ENCODE results near the gene GOLGA8S.
"Not testable (repeated sequence)": the region's sequence is repeated elsewhere in the genome, so short reads cannot be mapped to it uniquely, and the experiment has no call there.

The GOLGA8S gene

GRCh38 chr15:23401627-23402026 lies 47.1 kb downstream of the GOLGA8S start:
- TF ChIP-seq CTCF (conservative IDR thresholded peaks at IDR 0.05; ENCODE audit: low read depth, low read length), result no peak
- H3K4me3 ChIP-seq (ENCODE audit: low read length), result no peak overlapping the region
- no peak for DNase-seq (ENCODE audit: low read depth)

- H3K4me3 ChIP-seq (ENCODE audit: low read length), result no peak overlapping the region
- no peak for DNase-seq (ENCODE audit: low read depth)
- no peak for TF ChIP-seq CTCF (conservative IDR thresholded peaks at IDR 0.05; ENCODE audit: low read depth, low read length)
Measured at GRCh38 chr15:23402140-23402539, 47.6 kb downstream of the GOLGA8S start.

- no peak overlapping the region for H3K4me3 ChIP-seq (ENCODE audit: low read length)
- TF ChIP-seq CTCF (conservative IDR thresholded peaks at IDR 0.05; ENCODE audit: low read depth, low read length), result no peak
- DNase-seq (ENCODE audit: low read depth), result no peak
Measured at GRCh38 chr15:23402544-23402943, 48.0 kb downstream of the GOLGA8S start.

GRCh38 chr15:23403550-23403949 lies 49.0 kb downstream of the GOLGA8S start:
- DNase-seq (ENCODE audit: low read depth), result no peak
- no peak for TF ChIP-seq CTCF (conservative IDR thresholded peaks at IDR 0.05; ENCODE audit: low read depth, low read length)
- no peak overlapping the region for H3K4me3 ChIP-seq (ENCODE audit: low read length)

- TF ChIP-seq CTCF (conservative IDR thresholded peaks at IDR 0.05; ENCODE audit: low read depth, low read length), result no peak
- DNase-seq (ENCODE audit: low read depth), result no peak
- H3K4me3 ChIP-seq (ENCODE audit: low read length), result no peak overlapping the region
Measured at GRCh38 chr15:23411841-23412240, 57.3 kb downstream of the GOLGA8S start.

- not testable (repeated sequence) for DNase-seq (ENCODE audit: low read depth); H3K4me3 ChIP-seq (ENCODE audit: low read length)
Measured at GRCh38 chr15:23412881-23413600, 58.5 kb downstream of the GOLGA8S start.
